Measurements from ENCODE around the gene CHD3.

GRCh38 chr17:7915179-7915610 is 26.6 kb downstream of the CHD3 start:
- TF ChIP-seq PATZ1 (tag by site-specific recombination; IDR thresholded peaks at IDR 0.05) (no peak), ZNF416 (tag by site-specific recombination; IDR thresholded peaks at IDR 0.05) (no peak), BCL11B (tag by site-specific recombination; IDR thresholded peaks at IDR 0.05; ENCODE audit: low read depth) (no peak), ZNF121 (tag by site-specific recombination; IDR thresholded peaks at IDR 0.05) (no peak), CTCF (tag by site-specific recombination; IDR thresholded peaks at IDR 0.05) (no peak), YY1 (tag by site-specific recombination; IDR thresholded peaks at IDR 0.05) (no peak), ZNF785 (tag by site-specific recombination; IDR thresholded peaks at IDR 0.05) (no peak), ZNF211 (tag by site-specific recombination; IDR thresholded peaks at IDR 0.05; ENCODE audit: low read depth) (no peak), PRDM6 (tag by site-specific recombination; IDR thresholded peaks at IDR 0.05) (no peak), ZNF530 (tag by site-specific recombination; IDR thresholded peaks at IDR 0.05; ENCODE audit: low read depth) (no peak)
